Measurements from ENCODE around the gene SERGEF.

DNA sequence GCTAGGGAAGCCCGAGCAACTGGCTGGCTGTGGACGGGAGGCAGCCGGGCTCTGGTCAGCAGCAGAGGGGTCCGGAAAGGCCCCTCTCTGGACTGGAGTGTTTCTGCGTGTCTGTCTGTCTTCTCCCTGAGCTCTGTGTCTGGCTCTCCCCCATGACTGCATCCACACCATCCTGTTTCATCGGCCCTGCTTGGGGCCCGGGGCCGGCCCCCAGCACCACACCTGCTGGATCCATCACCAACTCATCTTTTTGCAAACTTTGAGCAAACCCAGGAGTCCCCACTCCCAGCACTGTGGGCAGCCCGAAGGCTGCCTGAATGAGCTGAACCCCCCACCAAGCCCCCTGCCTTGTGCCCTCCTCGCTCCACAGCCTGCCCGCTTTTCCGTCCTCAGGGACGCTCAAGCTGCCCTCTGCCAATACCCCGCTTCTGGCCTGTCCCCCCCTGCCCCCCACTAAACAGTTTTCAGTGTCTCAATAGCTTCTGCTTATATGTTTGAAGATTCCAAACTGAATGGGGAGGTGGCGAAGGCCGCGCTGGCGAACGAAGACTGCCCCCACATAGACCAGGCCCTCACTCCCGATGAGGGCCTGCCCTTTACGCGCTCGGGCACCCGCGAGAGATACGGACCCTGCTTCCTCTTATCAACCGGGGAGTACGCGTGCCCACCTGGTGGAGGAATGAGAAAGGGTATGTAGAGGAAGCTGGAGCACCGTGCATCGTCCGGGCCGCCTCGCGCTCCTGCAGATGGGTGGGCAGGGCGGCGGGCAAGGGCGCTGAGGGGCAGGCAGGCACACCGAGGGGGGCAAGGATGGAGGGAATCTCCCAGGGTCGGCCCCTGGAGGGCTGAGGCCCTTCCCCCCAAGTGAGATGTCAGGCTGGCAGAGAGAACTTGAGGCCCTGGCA lies 233.6 kb downstream of the SERGEF start:
- TF ChIP-seq, protein P1, sequence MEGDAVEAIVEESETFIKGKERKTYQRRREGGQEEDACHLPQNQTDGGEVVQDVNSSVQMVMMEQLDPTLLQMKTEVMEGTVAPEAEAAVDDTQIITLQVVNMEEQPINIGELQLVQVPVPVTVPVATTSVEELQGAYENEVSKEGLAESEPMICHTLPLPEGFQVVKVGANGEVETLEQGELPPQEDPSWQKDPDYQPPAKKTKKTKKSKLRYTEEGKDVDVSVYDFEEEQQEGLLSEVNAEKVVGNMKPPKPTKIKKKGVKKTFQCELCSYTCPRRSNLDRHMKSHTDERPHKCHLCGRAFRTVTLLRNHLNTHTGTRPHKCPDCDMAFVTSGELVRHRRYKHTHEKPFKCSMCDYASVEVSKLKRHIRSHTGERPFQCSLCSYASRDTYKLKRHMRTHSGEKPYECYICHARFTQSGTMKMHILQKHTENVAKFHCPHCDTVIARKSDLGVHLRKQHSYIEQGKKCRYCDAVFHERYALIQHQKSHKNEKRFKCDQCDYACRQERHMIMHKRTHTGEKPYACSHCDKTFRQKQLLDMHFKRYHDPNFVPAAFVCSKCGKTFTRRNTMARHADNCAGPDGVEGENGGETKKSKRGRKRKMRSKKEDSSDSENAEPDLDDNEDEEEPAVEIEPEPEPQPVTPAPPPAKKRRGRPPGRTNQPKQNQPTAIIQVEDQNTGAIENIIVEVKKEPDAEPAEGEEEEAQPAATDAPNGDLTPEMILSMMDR (IDR thresholded peaks at IDR 0.05) = no peak
- no peak for TF ChIP-seq POLR2A (IDR thresholded peaks at IDR 0.05)
